Skeletal muscle tissue (tissue), 4 donors: ENCODE results near the gene MDH2. TPM values are rescaled to one million over a fixed set of nuclear protein-coding genes. Genes with fewer than 3 reads are reported as not detected.
"Not testable (repeated sequence)": the region's sequence is repeated elsewhere in the genome, so short reads cannot be mapped to it uniquely, and the experiment has no call there.

Experiments
- H3K27ac ChIP-seq: one replicate; pipeline ENCODE4 v1.7.0; 2013; ENCODE audit warnings: mild to moderate bottlenecking, low read depth, low read length, inconsistent platforms
- H3K27me3 ChIP-seq, 3 donors: one replicate each; pipeline ENCODE4 v1.7.0; 2013; ENCODE audit warnings: low read length in 3 of 3; ENCODE audit not compliant: control insufficient read depth in 3 of 3, insufficient read depth in 3 of 3
- H3K36me3 ChIP-seq, 3 donors: one replicate each; pipeline ENCODE4 v1.7.0; 2013; ENCODE audit warnings: low read length in 3 of 3; ENCODE audit not compliant: control insufficient read depth in 3 of 3, insufficient read depth in 3 of 3
- H3K4me1 ChIP-seq, 3 donors: one replicate each; pipeline ENCODE4 v1.7.0; 2013; ENCODE audit warnings: low read length in 3 of 3, mild to moderate bottlenecking in 3 of 3; ENCODE audit not compliant: control insufficient read depth in 3 of 3, insufficient read depth in 3 of 3
- H3K4me3 ChIP-seq, 3 donors: one replicate each; pipeline ENCODE4 v1.7.0; 2013; ENCODE audit warnings: low read length in 3 of 3
- H3K9ac ChIP-seq, 3 donors: one replicate each; pipeline ENCODE4 v1.7.0; 2013; ENCODE audit warnings: low read length in 3 of 3, mild to moderate bottlenecking in 3 of 3, moderate library complexity in 2 of 3, low read depth in 1 of 3
- H3K9me3 ChIP-seq, 3 donors: one replicate each; pipeline ENCODE4 v1.7.0; 2013; ENCODE audit warnings: low read length in 3 of 3; ENCODE audit not compliant: control insufficient read depth in 3 of 3
- total RNA-seq: library from RNA; depleted of rRNA; stranded (reverse); fragments of >200 nt; gene quantifications from one replicate; pipeline ENCODE4 v1.2.3, GENCODE V29; 2014
- donor health status: Osteomylitis.

Gene MDH2
- total RNA-seq, 1 donor from 2014 or later: 44.4 TPM

DNA sequence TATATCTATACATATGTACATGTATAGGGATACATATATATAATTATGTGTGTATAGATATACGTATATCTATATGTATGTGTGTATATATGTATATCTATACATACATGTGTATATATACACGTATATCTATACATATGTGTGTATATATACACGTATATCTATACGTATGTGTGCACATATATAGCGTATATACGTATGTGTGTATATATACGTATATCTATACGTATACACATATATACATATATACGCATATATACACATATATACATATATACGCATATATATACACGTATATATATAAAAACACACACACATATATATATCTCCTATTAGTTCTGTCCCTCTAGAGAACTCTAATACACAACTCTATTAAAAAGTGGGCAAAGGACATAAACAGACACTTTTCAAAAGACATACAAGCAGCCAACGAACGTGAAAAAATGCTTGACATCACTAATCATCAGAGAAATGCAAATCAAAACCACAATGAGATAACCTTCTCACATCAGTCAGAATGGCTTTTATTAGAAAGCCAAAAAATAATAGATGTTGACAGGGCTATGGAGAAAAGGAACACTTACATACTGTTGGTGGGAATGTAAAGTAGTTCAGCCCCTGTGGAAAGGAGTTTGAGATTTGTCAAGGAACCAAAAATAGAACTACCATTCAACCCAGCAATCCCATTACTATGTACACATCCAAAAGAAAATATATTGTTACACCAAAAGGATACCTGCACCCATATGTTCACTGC is 31.5 kb upstream of the MDH2 start:
- Histone ChIP-seq H3K27ac (no peak overlapping the region), H3K9me3 (no peaks in the 10 kb centered on the region), H3K9ac (no peak overlapping the region), H3K4me1 (peaks cover 0 to 7% (median 2%) of the 10 kb centered on the region in 3 donors), H3K4me3 (no peak overlapping the region), H3K27me3 (no peaks in the 10 kb centered on the region), H3K36me3 (peaks cover 2 to 9% (median 5%) of the 10 kb centered on the region in 3 donors)

DNA sequence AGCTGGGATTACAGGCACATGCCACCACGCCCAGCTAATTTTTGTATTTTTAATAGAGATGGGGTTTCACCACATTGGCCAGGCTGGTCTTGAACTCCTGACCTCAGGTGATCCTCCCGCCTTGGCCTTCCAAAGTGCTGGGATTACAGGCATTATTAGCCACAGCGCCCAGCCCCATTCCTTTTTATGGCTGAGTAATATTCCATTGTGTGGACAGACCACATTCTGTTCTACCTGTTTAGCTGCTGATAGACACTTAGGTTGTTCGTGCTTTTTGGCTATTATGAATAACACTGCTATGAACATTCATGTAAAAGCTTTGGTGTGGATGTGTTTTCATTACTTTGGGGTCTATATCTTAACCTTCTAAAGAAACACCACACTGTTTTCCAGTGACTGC is 29.4 kb upstream of the MDH2 start:
- H3K9me3 ChIP-seq, H3K4me3 ChIP-seq, H3K27me3 ChIP-seq, H3K27ac ChIP-seq, H3K4me1 ChIP-seq, H3K9ac ChIP-seq: not testable (repeated sequence)
- peaks cover 5 to 15% (median 10%) of the 10 kb centered on the region in 3 donors for H3K36me3 ChIP-seq

DNA sequence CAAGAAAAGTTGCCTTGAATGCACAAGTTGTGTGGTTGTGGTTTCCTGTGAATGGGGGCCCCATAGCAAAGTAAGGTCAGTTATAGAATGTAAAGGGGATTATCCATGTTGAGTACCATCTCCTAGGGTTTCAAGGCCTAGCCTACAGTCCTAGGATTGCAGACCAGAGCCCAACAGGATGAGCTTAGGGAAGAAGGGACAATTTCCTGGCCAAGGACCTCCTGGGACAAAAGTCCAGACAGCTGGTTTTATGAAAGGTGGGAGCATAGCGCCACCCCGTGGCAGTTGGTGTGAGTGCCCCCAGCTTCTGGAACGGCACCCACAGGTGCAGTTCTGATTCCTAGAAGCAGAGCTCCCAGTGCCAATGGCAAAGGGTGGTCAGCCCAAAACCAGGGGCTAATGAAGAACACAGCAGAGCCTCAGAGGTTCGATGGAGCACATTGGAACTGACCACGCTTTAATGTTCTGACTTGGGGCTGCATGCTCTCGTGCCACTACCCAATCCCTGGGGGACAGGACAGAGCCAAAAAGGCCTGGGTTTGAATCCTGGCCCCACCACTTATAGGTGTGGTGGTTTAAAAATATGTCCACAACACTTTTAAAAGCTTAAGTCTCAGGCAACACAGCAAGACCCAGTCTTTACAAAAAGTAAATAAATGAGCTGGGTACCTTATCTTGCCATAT is 27.7 kb upstream of the MDH2 start:
- Histone ChIP-seq H3K4me1 (peaks cover 0 to 7% (median 2%) of the 10 kb centered on the region in 3 donors), H3K27ac (no peak overlapping the region), H3K9ac (no peak overlapping the region), H3K27me3 (no peaks in the 10 kb centered on the region), H3K4me3 (no peak overlapping the region), H3K36me3 (peaks cover 7 to 13% (median 10%) of the 10 kb centered on the region in 3 donors), H3K9me3 (no peaks in the 10 kb centered on the region)

DNA sequence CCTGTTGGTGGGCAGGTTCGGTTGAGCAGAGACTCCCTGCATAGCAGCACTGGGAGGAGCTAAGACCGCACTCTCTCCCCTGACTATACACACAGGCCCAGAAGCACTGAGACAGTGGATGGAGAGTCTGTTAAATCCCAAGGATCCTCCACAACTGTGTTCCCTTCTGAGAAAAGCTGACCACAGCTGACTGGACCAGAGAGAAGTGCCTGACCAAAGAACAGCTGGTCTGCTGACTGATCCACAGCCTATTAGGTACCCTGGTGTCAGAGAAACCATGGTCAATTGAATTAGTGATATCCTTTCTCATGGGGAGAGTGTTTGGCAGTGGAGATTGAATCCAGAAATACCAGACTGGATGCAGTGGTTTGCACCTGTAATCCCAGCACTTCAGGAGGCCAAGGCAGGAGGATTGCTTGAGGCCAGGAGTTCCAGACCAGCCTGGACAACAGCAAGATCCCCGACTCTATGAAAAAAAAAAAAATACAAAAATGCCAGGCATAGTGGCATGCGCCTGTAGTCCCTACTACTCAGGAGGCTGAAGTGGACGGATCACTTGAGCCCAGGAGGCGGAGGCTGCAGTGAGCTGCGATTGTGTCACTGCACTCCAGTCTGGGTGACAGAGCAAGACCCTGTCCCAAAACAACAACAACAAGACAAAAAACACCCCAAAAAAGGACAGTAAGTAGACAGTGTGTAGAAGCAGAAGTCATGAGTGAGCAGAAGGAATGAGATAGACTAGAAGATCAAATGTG is 25.7 kb upstream of the MDH2 start:
- peaks cover 7 to 16% (median 10%) of the 10 kb centered on the region in 3 donors for H3K36me3 ChIP-seq
- peaks cover 0 to 7% (median 2%) of the 10 kb centered on the region in 3 donors for H3K4me1 ChIP-seq
- H3K27me3 ChIP-seq: no peaks in the 10 kb centered on the region
- no peak overlapping the region for H3K27ac ChIP-seq
- no peaks in the 10 kb centered on the region for H3K9me3 ChIP-seq
- H3K4me3 ChIP-seq: no peak overlapping the region
- no peak overlapping the region for H3K9ac ChIP-seq

DNA sequence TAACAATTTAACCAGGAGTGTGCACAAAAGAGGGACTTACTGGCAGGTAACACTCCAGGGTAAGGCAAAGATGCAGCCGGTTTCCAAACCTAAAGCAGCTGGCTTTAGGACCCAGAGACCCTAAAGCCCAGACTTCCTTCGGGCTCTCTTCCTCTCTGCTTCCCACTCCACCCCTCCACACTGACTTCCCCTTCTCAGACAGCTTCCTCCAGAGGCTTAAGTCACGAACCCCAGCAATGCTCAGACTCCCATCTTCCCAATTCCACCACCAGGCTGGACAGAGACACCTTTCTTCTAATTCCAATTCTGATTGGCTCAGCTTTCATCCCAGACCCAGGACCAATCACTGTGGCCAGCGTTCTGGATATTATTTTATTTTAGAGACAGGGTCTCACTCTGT is 24.9 kb upstream of the MDH2 start:
- H3K9me3 ChIP-seq: no peaks in the 10 kb centered on the region
- H3K27me3 ChIP-seq: no peaks in the 10 kb centered on the region
- H3K36me3 ChIP-seq: peaks cover 5 to 16% (median 15%) of the 10 kb centered on the region in 3 donors
- peaks cover 0 to 7% (median 2%) of the 10 kb centered on the region in 3 donors for H3K4me1 ChIP-seq
- H3K4me3 ChIP-seq: no peak overlapping the region
- H3K27ac ChIP-seq: no peak overlapping the region
- no peak overlapping the region for H3K9ac ChIP-seq

DNA sequence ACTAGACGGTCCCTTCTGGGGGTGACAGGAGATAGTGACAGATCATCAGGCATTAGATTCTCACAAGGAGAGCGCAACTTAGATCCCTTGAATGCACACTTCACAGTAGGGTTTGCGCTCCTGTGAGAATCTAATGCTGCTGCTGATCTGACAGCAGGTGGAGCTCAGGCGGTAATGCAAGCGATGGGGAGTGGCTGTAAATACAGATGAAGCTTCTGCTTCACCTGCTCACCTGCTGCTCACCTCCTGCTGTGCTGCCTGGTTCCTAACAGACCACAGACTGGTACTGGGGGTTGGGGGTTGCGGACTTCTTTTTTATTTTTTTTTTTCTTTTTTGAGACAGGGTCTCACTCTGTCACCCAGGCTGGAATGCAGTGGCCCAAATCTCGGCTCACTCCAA is 18.2 kb upstream of the MDH2 start:
- H3K9ac ChIP-seq, H3K9me3 ChIP-seq, H3K27me3 ChIP-seq, H3K27ac ChIP-seq, H3K4me1 ChIP-seq, H3K4me3 ChIP-seq: not testable (repeated sequence)
- H3K36me3 ChIP-seq: peaks cover 4 to 11% (median 6%) of the 10 kb centered on the region in 3 donors

DNA sequence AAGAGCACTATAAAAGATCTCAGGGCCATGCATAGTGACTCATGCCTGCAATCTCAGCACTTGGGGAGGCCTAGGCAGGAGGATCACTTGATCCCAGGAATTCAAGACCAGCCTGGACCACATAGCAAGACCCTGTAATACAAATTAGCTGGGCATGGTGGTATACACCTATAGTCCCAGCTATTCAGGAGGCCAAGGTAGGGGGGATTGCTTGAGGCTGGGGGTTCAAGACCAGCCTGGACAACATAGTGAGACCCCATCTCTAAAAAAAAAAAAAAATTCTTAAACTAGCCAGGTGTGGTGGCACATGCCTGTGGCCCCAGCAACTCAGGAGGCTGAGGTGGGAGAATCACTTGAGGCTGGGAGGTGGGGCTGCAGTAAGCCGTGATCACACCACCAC is 15.9 kb upstream of the MDH2 start:
- no peak overlapping the region for H3K4me3 ChIP-seq
- no peaks in the 10 kb centered on the region for H3K27me3 ChIP-seq
- peaks cover under 1% of the 10 kb centered on the region in 3 donors for H3K4me1 ChIP-seq
- peaks cover 4 to 11% (median 5%) of the 10 kb centered on the region in 3 donors for H3K36me3 ChIP-seq
- H3K9me3 ChIP-seq: no peaks in the 10 kb centered on the region
- no peak overlapping the region for H3K9ac ChIP-seq
- no peak overlapping the region for H3K27ac ChIP-seq

DNA sequence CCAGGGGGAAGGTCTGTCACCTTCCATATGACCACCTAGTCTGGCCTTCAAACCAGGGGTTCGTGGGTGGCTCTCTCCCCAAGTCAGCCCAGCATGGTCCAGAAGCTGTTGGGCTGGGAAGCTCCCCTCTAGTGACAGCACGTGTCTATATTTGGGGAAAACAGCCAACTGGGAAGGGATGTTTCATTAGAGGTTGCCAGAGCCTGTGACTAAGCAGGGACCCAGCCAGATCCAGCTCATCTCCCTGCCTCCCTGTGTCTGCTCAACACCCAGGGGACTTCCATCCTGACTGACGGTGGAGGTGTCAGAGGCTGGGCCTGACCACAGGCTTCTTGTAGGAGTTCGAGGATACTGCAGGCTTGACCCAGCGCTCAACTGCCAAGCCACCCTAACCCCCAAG is 10.6 kb upstream of the MDH2 start:
- Histone ChIP-seq H3K27me3 (no peaks in the 10 kb centered on the region), H3K4me3 (peak overlapping the region in 2 of 3 donors; percentile 14 to 45), H3K27ac (no peak overlapping the region), H3K9me3 (no peaks in the 10 kb centered on the region), H3K36me3 (peaks cover 6 to 8% (median 6%) of the 10 kb centered on the region in 3 donors), H3K4me1 (peaks cover 8 to 10% (median 9%) of the 10 kb centered on the region in 3 donors), H3K9ac (peak overlapping the region in 1 of 3 donors; percentile 33)

DNA sequence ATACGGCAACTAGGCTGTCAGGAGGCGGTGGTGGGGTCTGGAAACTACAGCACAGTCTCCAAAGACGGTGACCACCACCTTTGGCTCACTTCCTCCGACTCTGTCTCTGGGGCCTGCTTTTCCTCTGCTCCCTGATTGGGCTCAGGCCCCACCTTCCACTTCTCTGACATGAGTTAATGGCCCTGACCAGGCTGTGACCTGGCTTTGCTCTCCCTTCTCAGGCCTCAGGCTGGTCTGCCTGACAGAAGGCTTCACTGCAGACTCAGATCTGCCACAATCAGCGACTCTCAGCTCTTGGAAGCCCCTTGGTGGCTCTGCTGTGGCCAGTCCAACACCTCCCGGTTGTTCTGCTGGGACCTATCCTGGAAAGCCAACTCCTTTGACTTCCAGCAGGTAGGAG is 7.8 kb upstream of the MDH2 start:
- Histone ChIP-seq H3K4me1 (peaks cover 8 to 13% (median 9%) of the 10 kb centered on the region in 3 donors), H3K27me3 (no peaks in the 10 kb centered on the region), H3K4me3 (no peak overlapping the region), H3K36me3 (peaks cover 6 to 8% (median 6%) of the 10 kb centered on the region in 3 donors), H3K27ac (no peak overlapping the region), H3K9me3 (no peaks in the 10 kb centered on the region), H3K9ac (no peak overlapping the region)
